Measurements from ENCODE around the gene IER3. TPM values are rescaled to one million over a fixed set of nuclear protein-coding genes. Genes with fewer than 3 reads are reported as not detected.

IER3 gene
- total and polyA plus RNA-seq, 9 of the 15 experiments (the other 6 are each of a cell fraction or from before 2014, with no cell fraction given) = 1.5 to 30.0 (median 11.5) TPM

GRCh38 chr6:30720738-30721197 is 23.6 kb downstream of the IER3 start (continued):
- TF ChIP-seq, protein P1, sequence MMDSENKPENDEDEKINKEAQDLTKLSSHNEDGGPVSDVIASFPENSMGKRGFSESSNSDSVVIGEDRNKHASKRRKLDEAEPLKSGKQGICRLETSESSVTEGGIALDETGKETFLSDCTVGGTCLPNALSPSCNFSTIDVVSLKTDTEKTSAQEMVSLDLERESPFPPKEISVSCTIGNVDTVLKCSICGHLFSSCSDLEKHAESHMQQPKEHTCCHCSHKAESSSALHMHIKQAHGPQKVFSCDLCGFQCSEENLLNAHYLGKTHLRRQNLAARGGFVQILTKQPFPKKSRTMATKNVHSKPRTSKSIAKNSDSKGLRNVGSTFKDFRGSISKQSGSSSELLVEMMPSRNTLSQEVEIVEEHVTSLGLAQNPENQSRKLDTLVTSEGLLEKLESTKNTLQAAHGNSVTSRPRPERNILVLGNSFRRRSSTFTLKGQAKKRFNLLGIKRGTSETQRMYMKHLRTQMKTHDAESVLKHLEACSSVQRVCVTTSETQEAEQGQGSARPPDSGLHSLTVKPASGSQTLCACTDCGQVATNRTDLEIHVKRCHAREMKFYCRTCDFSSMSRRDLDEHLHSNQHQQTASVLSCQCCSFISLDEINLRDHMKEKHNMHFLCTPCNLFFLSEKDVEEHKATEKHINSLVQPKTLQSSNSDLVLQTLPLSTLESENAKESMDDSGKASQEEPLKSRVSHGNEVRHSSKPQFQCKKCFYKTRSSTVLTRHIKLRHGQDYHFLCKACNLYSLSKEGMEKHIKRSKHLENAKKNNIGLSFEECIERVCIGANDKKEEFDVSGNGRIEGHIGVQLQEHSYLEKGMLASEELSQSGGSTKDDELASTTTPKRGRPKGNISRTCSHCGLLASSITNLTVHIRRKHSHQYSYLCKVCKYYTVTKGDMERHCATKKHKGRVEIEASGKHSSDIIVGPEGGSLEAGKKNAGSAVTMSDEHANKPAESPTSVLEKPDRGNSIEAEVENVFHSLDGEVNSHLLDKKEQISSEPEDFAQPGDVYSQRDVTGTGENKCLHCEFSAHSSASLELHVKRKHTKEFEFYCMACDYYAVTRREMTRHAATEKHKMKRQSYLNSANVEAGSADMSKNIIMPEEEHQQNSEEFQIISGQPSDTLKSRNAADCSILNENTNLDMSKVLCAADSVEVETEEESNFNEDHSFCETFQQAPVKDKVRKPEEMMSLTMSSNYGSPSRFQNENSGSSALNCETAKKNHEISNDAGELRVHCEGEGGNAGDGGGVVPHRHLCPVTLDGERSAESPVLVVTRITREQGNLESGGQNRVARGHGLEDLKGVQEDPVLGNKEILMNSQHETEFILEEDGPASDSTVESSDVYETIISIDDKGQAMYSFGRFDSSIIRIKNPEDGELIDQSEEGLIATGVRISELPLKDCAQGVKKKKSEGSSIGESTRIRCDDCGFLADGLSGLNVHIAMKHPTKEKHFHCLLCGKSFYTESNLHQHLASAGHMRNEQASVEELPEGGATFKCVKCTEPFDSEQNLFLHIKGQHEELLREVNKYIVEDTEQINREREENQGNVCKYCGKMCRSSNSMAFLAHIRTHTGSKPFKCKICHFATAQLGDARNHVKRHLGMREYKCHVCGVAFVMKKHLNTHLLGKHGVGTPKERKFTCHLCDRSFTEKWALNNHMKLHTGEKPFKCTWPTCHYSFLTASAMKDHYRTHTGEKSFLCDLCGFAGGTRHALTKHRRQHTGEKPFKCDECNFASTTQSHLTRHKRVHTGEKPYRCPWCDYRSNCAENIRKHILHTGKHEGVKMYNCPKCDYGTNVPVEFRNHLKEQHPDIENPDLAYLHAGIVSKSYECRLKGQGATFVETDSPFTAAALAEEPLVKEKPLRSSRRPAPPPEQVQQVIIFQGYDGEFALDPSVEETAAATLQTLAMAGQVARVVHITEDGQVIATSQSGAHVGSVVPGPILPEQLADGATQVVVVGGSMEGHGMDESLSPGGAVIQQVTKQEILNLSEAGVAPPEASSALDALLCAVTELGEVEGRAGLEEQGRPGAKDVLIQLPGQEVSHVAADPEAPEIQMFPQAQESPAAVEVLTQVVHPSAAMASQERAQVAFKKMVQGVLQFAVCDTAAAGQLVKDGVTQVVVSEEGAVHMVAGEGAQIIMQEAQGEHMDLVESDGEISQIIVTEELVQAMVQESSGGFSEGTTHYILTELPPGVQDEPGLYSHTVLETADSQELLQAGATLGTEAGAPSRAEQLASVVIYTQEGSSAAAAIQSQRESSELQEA (IDR thresholded peaks at IDR 0.05; ENCODE audit: low read depth) = no peak
- TF ChIP-seq GABPA (tag; conservative IDR thresholded peaks at IDR 0.05; ENCODE audit: low read depth) (no peak), SAFB2 (IDR thresholded peaks at IDR 0.05; ENCODE audit: borderline replicate concordance, low read depth, low read length, severe bottlenecking) (no peak), EP400 (IDR thresholded peaks at IDR 0.05) (peak; percentile 60), THRB (CRISPR knock-in tag; conservative IDR thresholded peaks at IDR 0.05) (peak; percentile 90), SMARCC2 (IDR thresholded peaks at IDR 0.05; ENCODE audit: low read depth) (no peak), NR1H2 (CRISPR knock-in tag; IDR thresholded peaks at IDR 0.05) (no peak), PHB (CRISPR knock-in tag; IDR thresholded peaks at IDR 0.05) (0 out of 2 replicates have a peak, but pooled peaks have one; percentile 19), MYC (IDR thresholded peaks at IDR 0.05; ENCODE audit: low read depth, low read length) (no peak; the same call in 1 of the 2 replicates), MYC (CRISPR knock-in tag; IDR thresholded peaks at IDR 0.05; ENCODE audit: borderline replicate concordance, low read depth) (peak; percentile 80), HCFC1 (IDR thresholded peaks at IDR 0.05; ENCODE audit: low read depth, low read length) (no peak), ZFP1 (CRISPR knock-in tag; IDR thresholded peaks at IDR 0.05) (peak; percentile 47; the same call in 1 of the 2 replicates), BACH1 (tag; IDR thresholded peaks at IDR 0.05) (no peak), CSDE1 (IDR thresholded peaks at IDR 0.05) (no peak), STAT5A (IDR thresholded peaks at IDR 0.05; ENCODE audit: borderline replicate concordance, low read length) (no peak)
- TF ChIP-seq, protein P2, sequence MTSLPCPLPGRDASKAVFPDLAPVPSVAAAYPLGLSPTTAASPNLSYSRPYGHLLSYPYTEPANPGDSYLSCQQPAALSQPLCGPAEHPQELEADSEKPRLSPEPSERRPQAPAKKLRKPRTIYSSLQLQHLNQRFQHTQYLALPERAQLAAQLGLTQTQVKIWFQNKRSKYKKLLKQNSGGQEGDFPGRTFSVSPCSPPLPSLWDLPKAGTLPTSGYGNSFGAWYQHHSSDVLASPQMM (CRISPR knock-in tag; IDR thresholded peaks at IDR 0.05) = no peak
- TF ChIP-seq, protein P3, sequence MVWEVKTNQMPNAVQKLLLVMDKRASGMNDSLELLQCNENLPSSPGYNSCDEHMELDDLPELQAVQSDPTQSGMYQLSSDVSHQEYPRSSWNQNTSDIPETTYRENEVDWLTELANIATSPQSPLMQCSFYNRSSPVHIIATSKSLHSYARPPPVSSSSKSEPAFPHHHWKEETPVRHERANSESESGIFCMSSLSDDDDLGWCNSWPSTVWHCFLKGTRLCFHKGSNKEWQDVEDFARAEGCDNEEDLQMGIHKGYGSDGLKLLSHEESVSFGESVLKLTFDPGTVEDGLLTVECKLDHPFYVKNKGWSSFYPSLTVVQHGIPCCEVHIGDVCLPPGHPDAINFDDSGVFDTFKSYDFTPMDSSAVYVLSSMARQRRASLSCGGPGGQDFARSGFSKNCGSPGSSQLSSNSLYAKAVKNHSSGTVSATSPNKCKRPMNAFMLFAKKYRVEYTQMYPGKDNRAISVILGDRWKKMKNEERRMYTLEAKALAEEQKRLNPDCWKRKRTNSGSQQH (CRISPR knock-in tag; IDR thresholded peaks at IDR 0.05) = peak; percentile 77
